Measurements from ENCODE around the gene MTA1. TPM values are rescaled to one million over a fixed set of nuclear protein-coding genes. Genes with fewer than 3 reads are reported as not detected.

Gene MTA1
- total RNA-seq, 2 experiments from 2014 or later = 103 to 217 TPM

- ChIA-PET CTCF (ENCODE audit: unreplicated experiment) (no interaction called here), POLR2A (no interaction called here)
- no peaks in the 10 kb centered on the region for H3K9me3 ChIP-seq (ENCODE audit: low read length)
- no peaks in the 10 kb centered on the region for H3K79me2 ChIP-seq (ENCODE audit: insufficient read depth, low read depth, low read length)
- intact Hi-C loops (cut with micrococcal nuclease; ENCODE audit: unreplicated experiment) = no loop called here
- BruUV-seq (replicated peaks) = no TSS peak
- H3K4me2 ChIP-seq (ENCODE audit: low read length) = no peak overlapping the region
- H3K9me2 ChIP-seq (ENCODE audit: insufficient read depth, low read length) = no peaks in the 10 kb centered on the region
- H3K4me1 ChIP-seq (ENCODE audit: insufficient read depth, low read length, poor library complexity, severe bottlenecking) = peaks cover 8% of the 10 kb centered on the region
- no peaks in the 10 kb centered on the region for H4K20me1 ChIP-seq (ENCODE audit: insufficient read depth, low read length)
- no peaks in the 10 kb centered on the region for H3K36me3 ChIP-seq (ENCODE audit: insufficient read depth, low read length)
- no peak overlapping the region for H2AFZ ChIP-seq (ENCODE audit: low read length)
- TF ChIP-seq EZH2phosphoT487 (IDR thresholded peaks at IDR 0.05; ENCODE audit: borderline replicate concordance, low read depth, low read length) (no peak), CTCF (conservative IDR thresholded peaks at IDR 0.05; ENCODE audit: low read length) (no peak)
- H3K27ac ChIP-seq (ENCODE audit: low read depth, low read length, poor library complexity, severe bottlenecking) = no peak overlapping the region
- DNase-seq (ENCODE audit: low spot score) = no peak
- no peak overlapping the region for H3K4me3 ChIP-seq (ENCODE audit: low read depth, low read length, poor library complexity, severe bottlenecking)
Observed at GRCh38 chr14:105379946-105380345, 39.7 kb upstream of the MTA1 start.

GRCh38 chr14:105380756-105381155, 38.9 kb upstream of the MTA1 start:
- H3K4me2 ChIP-seq (ENCODE audit: low read length) = no peak overlapping the region
- H3K27ac ChIP-seq (ENCODE audit: low read depth, low read length, poor library complexity, severe bottlenecking) = no peak overlapping the region
- intact Hi-C loops (cut with micrococcal nuclease; ENCODE audit: unreplicated experiment) = no loop called here
- no peak overlapping the region for H2AFZ ChIP-seq (ENCODE audit: low read length)
- no peak overlapping the region for H3K4me3 ChIP-seq (ENCODE audit: low read depth, low read length, poor library complexity, severe bottlenecking)
- H4K20me1 ChIP-seq (ENCODE audit: insufficient read depth, low read length) = no peaks in the 10 kb centered on the region
- POLR2A ChIA-PET = no interaction called here
- TF ChIP-seq CTCF (conservative IDR thresholded peaks at IDR 0.05; ENCODE audit: low read length) (no peak), EZH2phosphoT487 (IDR thresholded peaks at IDR 0.05; ENCODE audit: borderline replicate concordance, low read depth, low read length) (no peak)
- H3K9me3 ChIP-seq (ENCODE audit: low read length) = no peaks in the 10 kb centered on the region
- DNase-seq (ENCODE audit: low spot score) = no peak
- H3K4me1 ChIP-seq (ENCODE audit: insufficient read depth, low read length, poor library complexity, severe bottlenecking) = peaks cover 4% of the 10 kb centered on the region
- H3K79me2 ChIP-seq (ENCODE audit: insufficient read depth, low read depth, low read length) = no peaks in the 10 kb centered on the region
- BruUV-seq (replicated peaks) = no TSS peak
- H3K36me3 ChIP-seq (ENCODE audit: insufficient read depth, low read length) = no peaks in the 10 kb centered on the region
- H3K9me2 ChIP-seq (ENCODE audit: insufficient read depth, low read length) = no peaks in the 10 kb centered on the region
- CTCF ChIA-PET (ENCODE audit: unreplicated experiment) = no interaction called here

GRCh38 chr14:105381446-105382342, 37.9 kb upstream of the MTA1 start:
- POLR2A ChIA-PET = no interaction called here
- intact Hi-C loops (cut with micrococcal nuclease; ENCODE audit: unreplicated experiment) = no loop called here
- CTCF ChIA-PET (ENCODE audit: unreplicated experiment) = interaction anchor here (0.6 kb wide), 1 partner anchor 1623 kb away, joined by 3 read pairs; no protein-coding TSS in a partner anchor

More at GRCh38 chr14:105381446-105382342, 37.9 kb upstream of the MTA1 start:
- no peaks in the 10 kb centered on the region for H3K9me3 ChIP-seq (ENCODE audit: low read length)
- no peak overlapping the region for H3K4me3 ChIP-seq (ENCODE audit: low read depth, low read length, poor library complexity, severe bottlenecking)
- H3K4me1 ChIP-seq (ENCODE audit: insufficient read depth, low read length, poor library complexity, severe bottlenecking) = no peaks in the 10 kb centered on the region
- no peak for TF ChIP-seq CTCF (conservative IDR thresholded peaks at IDR 0.05; ENCODE audit: low read length)
- TF ChIP-seq EZH2phosphoT487 (IDR thresholded peaks at IDR 0.05; ENCODE audit: borderline replicate concordance, low read depth, low read length) = no peak
- BruUV-seq (replicated peaks) = no TSS peak
- H4K20me1 ChIP-seq (ENCODE audit: insufficient read depth, low read length) = no peaks in the 10 kb centered on the region
- no peaks in the 10 kb centered on the region for H3K79me2 ChIP-seq (ENCODE audit: insufficient read depth, low read depth, low read length)
- DNase-seq (ENCODE audit: low spot score) = no peak
- H2AFZ ChIP-seq (ENCODE audit: low read length) = no peak overlapping the region
- no peaks in the 10 kb centered on the region for H3K36me3 ChIP-seq (ENCODE audit: insufficient read depth, low read length)
- no peak overlapping the region for H3K27ac ChIP-seq (ENCODE audit: low read depth, low read length, poor library complexity, severe bottlenecking)
- H3K4me2 ChIP-seq (ENCODE audit: low read length) = no peak overlapping the region
- H3K9me2 ChIP-seq (ENCODE audit: insufficient read depth, low read length) = no peaks in the 10 kb centered on the region

All from OCI-LY7 (cell line).